ENCODE data around the gene REXO5. TPM values are rescaled to one million over a fixed set of nuclear protein-coding genes. Genes with fewer than 3 reads are reported as not detected.
A peak's percentile ranks its signal among the peaks of the same experiment; 100 is the strongest.

REXO5 gene
- total and polyA plus RNA-seq, 2 of the 13 experiments (the other 11 are each of a cell fraction or from before 2014, with no cell fraction given), result 5.9 to 13.1 TPM

DNA sequence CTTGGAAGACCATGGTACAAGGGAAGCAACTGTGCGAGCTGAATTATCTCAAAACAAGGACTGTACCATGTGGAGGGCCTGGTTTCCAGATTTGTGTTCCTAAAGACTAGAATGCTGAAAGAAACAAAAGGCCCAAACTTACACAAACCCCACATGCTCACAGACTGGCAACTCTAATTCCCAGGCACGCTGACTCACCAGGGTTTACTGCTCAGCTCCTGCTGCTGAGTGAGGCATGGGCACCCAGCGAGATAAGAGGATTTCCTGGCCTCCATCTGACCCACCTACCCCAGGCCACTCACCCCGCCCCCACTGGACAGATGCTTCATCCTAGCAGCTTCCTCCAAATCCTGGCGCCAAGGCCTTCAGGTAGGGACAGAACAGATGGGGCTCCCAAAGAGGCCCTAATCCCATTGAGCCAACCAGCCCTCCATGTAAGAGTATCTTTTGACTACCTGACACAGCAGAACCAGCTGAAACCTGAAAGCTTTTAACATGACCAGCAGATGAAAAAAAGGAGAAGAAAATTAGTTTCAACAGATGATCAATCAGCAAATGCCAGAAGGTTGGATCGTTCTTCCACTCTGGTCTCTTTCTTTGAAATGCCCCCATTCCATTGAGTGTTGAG, 59.9 kb downstream of the REXO5 start (continued):
- TF ChIP-seq ZNF646 (CRISPR knock-in tag; IDR thresholded peaks at IDR 0.05) (no peak), ZBTB33 (CRISPR knock-in tag; IDR thresholded peaks at IDR 0.05) (peak; percentile 44; the same call in 1 of the 2 replicates), REPIN1 (CRISPR knock-in tag; IDR thresholded peaks at IDR 0.05; ENCODE audit: borderline replicate concordance, low read depth) (no peak), DNMT1 (CRISPR knock-in tag; IDR thresholded peaks at IDR 0.05) (no peak), ZNF563 (CRISPR knock-in tag; IDR thresholded peaks at IDR 0.05) (no peak), MIER3 (CRISPR knock-in tag; IDR thresholded peaks at IDR 0.05; ENCODE audit: borderline replicate concordance) (no peak), KDM1A (CRISPR knock-in tag; IDR thresholded peaks at IDR 0.05) (no peak), ZNF850 (CRISPR knock-in tag; conservative IDR thresholded peaks at IDR 0.05) (no peak), THAP8 (CRISPR knock-in tag; IDR thresholded peaks at IDR 0.05; ENCODE audit: borderline replicate concordance) (no peak), KLF9 (CRISPR knock-in tag; IDR thresholded peaks at IDR 0.05; ENCODE audit: low read depth) (no peak), E2F5 (CRISPR knock-in tag; conservative IDR thresholded peaks at IDR 0.05) (no peak), RAD51 (IDR thresholded peaks at IDR 0.05; ENCODE audit: borderline replicate concordance) (no peak)
- TF ChIP-seq, protein P1, sequence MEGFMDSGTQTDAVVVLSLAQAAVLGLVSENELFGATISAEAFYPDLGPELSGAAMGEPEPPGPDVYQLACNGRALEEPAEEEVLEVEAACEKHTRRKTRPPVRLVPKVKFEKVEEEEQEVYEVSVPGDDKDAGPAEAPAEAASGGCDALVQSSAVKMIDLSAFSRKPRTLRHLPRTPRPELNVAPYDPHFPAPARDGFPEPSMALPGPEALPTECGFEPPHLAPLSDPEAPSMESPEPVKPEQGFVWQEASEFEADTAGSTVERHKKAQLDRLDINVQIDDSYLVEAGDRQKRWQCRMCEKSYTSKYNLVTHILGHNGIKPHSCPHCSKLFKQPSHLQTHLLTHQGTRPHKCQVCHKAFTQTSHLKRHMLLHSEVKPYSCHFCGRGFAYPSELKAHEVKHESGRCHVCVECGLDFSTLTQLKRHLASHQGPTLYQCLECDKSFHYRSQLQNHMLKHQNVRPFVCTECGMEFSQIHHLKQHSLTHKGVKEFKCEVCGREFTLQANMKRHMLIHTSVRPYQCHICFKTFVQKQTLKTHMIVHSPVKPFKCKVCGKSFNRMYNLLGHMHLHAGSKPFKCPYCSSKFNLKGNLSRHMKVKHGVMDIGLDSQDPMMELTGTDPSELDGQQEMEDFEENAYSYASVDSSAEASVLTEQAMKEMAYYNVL (CRISPR knock-in tag; IDR thresholded peaks at IDR 0.05; ENCODE audit: borderline replicate concordance), result no peak
- TF ChIP-seq, protein P2, sequence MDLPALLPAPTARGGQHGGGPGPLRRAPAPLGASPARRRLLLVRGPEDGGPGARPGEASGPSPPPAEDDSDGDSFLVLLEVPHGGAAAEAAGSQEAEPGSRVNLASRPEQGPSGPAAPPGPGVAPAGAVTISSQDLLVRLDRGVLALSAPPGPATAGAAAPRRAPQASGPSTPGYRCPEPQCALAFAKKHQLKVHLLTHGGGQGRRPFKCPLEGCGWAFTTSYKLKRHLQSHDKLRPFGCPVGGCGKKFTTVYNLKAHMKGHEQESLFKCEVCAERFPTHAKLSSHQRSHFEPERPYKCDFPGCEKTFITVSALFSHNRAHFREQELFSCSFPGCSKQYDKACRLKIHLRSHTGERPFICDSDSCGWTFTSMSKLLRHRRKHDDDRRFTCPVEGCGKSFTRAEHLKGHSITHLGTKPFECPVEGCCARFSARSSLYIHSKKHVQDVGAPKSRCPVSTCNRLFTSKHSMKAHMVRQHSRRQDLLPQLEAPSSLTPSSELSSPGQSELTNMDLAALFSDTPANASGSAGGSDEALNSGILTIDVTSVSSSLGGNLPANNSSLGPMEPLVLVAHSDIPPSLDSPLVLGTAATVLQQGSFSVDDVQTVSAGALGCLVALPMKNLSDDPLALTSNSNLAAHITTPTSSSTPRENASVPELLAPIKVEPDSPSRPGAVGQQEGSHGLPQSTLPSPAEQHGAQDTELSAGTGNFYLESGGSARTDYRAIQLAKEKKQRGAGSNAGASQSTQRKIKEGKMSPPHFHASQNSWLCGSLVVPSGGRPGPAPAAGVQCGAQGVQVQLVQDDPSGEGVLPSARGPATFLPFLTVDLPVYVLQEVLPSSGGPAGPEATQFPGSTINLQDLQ (CRISPR knock-in tag; IDR thresholded peaks at IDR 0.05), result no peak

All from HepG2 (cell line).